Measurements from ENCODE around the gene TNIP1.

TNIP1 gene

DNA sequence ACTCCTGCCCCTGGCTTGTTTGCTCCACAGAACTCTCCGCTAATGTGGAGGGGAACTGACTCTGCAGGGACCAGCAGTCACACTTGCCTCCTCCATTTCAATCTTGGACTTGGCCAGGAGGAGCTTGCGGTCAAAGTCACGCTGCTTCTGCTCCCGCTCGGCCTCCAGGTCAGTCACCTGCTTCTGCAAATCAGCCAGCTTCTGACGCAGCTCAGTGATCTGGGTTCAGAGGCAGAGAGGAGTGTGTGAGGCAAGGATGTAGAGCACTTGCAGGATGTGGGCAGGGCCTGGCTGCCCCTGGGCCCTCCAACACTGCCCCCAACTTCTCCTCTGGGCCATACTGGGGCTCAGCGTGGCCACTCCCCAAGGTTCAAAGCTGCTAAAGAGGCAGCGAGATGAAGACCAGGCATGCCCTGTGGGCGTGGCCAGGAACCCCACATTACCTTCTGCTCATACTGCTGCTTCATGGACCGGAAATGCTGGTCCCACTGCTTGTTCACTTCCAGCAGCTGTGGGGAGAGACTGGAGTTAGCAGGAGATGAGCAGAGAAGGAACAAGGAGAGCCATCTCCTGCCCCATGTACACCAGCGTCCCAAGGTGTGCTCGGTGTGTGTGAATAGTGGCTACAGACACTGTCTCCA, 38.3 kb downstream of the TNIP1 start:
- in situ Hi-C loops (cut with MboI; ENCODE audit: low sequenced_read_pairs), result loop anchor here (10.0 kb wide), 1 partner anchor 478 kb away; no protein-coding TSS in a partner anchor

DNA sequence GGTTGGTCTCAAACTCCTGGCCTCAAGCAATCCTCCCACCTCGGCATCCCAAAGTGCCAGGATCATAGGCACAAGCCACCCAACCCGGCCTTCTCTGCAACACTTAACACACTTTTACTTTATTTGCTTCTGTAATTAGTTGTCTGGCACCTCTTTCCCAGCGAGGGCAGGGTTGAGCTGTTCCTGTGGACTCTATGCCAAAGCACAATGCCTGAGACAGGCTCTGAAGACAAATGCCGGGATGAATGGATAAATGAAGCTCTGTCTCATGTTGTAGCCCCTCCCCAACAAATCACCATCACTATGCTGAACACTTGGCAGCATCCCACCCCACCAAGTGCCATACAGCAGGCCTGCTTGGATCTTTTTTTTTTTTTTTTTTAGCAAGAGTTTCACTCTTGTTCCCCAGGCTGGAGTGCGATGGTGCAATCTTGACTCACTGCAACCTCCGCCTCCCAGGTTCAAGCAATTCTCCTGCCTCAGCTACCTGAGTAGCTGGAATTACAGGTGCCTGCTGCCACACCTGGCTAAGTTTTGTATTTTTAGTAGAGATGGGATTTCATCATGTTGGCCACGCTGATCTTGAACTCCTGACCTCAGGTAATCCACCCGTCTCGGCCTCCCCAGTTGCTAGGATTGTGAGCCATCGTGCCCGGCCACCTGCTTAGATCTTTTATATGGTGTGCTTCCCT, 39.1 kb downstream of the TNIP1 start:
- in situ Hi-C loops (cut with MboI; ENCODE audit: low sequenced_read_pairs), result loop anchor here (10.0 kb wide), 1 partner anchor 477 kb away; no protein-coding TSS in a partner anchor

DNA sequence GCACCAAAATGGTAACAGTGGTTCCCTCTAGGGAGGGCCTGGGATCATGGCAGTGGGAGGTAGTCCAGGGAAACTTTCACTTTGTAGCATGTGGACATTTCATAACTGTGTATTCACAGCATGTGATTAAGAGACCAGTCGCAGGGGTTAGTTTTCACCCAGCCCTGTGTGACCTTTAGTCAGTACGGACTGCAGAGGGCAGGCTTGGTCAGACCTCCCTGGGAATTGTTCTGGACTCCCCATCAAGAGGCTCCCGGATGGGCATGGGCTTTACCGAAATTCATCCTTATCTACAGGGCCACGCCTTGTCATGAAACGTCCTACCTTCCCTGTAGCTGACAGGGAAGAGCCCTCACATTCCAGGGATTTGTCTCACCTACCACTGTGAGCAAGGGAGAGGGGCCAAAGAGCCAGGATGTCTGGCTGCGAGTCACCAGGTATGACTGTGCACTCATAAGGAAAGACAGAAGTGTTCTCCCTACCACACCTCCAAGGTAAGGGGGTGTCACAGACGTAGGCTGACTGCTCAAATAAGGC, 40.6 kb downstream of the TNIP1 start:
- in situ Hi-C loops (cut with MboI; ENCODE audit: low sequenced_read_pairs), result loop anchor here (10.0 kb wide), 1 partner anchor 475 kb away; no protein-coding TSS in a partner anchor

DNA sequence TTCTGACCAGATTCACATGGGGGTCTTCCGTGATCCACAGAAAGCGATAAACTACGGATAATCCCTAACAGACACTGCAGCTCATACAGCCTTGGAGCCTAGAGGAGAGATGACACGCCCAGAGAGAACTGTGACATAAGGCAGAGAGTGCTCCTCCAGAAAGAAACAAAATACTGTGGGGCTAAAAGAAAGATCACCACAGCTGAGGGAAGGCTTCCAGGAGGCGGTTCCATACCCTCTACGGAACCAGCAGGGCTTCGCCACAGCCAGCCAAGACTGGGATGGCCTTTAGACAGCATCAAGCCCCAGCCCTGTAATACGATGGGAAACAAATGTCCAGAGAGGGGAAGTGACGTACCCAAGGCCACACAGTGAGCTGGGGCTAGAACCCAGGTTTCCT, 41.2 kb downstream of the TNIP1 start:
- in situ Hi-C loops (cut with MboI; ENCODE audit: low sequenced_read_pairs), result loop anchor here (10.0 kb wide), 1 partner anchor 475 kb away; no protein-coding TSS in a partner anchor

DNA sequence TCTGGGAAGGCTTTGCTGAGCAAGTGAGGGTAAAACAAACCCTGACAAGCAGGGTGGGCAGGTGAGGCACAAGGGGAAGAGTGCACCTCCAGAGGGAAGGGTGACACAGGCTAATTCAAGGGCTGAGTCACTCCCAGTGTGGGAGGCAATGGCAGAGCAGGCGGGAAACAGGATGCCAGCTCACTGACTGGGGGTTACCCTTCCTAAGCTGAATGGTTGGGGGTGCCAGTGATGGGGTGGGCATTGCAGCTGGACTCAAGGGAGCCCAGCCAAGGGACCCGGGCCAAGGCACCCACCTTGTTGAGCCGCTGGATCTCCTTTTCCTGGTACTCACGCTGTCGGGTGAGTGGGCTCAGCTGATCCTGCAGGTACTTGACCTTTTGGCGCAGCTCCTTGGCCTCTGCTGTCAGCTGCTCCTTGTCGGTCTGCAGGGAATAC, 42.0 kb downstream of the TNIP1 start:
- in situ Hi-C loops (cut with MboI; ENCODE audit: low sequenced_read_pairs), result no loop called here

DNA sequence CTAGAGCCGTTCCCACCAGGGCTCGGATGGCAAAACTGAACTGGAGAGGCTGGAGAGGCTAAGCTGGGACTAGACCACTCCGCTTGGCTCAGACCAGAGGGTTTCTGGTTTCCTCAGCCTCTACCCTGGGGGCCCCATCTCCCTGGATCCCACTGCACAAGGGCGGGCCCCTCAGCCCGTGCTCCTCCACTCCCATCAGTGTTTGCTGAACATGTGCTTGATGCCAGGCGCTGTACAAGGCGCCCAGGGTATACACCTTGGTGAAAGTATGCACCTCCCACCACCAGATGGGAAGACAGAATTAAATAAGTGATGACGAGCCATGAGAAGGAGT, 42.5 kb downstream of the TNIP1 start:
- in situ Hi-C loops (cut with MboI; ENCODE audit: low sequenced_read_pairs), result no loop called here

DNA sequence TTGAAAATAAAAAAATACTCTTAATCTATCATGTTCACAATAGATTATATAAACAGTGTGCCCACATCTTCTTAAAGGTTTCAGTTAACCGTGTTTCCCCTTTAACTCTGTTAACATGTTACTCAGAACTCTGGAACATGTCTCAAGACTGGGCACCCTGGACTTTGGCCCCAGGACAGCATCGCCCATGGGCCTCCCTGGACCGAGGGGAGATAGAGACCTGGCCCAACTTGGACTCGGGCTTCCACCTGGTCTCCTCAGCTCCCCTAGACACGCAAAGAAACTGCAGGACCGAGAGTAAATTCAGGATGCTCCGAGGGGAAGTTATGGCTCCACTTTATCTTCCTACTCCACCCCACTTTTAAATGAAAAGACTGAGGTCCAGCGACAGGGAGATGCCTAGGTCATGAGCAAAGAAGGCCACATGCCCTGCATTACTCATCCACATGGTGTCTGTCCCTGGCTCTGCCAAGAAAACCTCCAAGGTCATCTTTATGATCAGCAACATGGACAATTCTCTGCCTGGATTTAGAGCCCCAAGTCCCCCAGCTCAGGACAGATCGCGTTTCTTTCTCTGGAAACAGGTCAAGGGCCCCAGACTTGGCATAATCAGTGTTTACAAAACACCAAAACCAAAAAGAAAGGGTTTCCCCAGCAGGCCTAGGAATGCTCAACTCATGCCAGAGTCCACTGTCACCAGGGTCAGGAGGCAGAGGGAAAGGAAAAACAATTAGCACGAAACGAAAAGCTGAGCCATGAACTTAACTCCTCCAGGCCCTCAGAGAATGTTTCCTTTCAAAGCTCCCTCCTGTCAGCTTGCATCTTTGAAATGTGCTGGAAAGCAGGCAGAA, 43.0 kb downstream of the TNIP1 start:
- in situ Hi-C loops (cut with MboI; ENCODE audit: low sequenced_read_pairs), result no loop called here

DNA sequence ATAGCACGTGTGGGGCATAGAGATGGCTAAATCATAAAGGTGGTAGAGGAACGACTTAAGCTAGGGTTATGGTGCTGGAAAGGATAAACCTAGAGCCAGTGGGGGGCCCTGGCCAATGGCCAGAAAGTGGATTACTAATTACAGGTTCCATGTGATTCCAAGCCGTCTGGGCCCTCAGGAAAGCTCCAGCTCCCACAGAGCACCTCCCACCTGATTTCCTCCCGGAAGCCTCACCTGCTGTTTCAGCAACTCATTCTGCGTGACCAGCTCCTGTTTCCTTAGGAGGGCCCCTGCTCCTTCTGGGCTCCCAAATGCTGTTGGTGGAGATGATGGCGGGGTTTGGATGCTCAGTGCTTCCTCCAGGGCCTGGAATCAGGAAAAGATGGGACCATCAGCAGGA, 44.3 kb downstream of the TNIP1 start:
- in situ Hi-C loops (cut with MboI; ENCODE audit: low sequenced_read_pairs), result no loop called here

DNA sequence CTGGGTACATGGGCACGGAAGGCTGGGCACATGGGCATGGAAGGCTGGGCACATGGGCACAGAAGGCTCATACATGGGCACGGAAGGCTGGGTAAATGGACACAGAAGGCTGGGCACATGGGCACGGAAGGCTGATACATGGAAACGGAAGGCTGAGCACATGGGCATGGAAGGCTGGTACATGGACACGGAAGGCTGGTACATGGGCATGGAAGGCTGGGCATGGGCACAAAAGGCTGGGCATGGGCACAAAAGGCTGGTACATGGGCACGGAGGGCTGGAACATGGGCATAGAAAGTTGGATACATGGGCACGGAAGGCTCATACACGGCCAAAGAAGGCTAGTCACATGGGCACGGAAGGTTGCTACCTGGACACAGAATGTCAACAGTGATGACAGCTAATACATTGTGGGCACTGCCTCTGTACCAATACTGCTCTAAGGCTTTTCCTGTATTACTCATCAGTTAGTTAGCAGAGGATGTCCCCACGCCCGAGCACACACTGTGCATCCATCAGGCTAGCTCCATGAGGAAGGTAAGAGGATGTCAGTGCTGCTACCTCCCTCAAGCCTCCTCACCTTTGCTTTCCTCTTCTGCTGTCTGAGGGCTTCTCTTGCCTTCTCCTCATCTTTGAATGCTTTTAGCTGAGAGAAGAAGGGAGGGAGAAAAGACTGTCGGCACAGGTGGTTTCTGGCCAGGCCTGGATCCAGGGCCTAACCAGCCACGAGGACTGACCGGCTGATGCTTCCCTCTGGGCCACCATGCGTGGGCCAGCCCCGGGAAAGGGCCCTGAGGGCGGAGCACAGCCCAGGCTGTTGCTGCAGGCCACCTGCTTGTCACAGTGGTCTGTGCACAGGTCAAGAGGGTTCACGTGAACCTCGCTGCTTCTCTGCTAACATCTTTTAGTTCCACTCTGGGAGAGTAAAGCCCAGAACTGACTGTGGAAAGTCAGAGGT, 46.1 kb downstream of the TNIP1 start:
- in situ Hi-C loops (cut with MboI; ENCODE audit: low sequenced_read_pairs), result no loop called here

DNA sequence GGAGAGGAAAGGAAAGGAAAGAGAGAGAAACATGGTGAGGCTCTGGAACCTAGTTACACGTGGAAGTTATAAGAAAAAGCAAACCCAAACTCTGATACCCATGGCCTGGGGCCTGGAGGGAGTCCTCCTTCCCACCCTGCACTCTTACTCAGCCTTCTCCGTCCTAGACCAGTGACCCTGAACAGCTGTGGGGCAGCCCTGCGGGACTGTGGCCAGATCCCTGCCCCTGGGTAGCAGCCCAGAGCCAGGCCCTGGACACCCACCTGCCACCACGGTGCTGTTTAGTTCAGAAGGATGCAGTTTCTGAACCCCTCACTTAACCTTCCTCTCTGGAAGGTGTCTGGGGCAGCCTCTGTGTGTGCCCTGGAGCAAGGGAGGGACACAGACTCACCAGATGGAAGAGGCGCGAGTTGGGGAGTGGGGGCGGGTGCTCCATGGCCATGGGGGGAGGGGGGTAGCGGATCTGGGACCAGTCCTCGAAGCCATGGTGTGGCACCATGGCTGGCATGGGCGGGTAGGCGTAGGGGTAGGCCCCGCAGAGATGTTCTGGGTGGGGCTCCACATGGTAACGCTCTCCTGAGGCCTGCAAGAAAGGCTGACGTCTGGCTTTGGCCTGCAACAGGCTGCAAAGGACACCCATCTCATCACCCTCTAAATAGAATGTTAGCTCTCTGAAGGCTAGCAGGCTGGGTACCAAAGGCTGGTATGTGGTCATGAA, 47.5 kb downstream of the TNIP1 start:
- in situ Hi-C loops (cut with MboI; ENCODE audit: low sequenced_read_pairs), result no loop called here

DNA sequence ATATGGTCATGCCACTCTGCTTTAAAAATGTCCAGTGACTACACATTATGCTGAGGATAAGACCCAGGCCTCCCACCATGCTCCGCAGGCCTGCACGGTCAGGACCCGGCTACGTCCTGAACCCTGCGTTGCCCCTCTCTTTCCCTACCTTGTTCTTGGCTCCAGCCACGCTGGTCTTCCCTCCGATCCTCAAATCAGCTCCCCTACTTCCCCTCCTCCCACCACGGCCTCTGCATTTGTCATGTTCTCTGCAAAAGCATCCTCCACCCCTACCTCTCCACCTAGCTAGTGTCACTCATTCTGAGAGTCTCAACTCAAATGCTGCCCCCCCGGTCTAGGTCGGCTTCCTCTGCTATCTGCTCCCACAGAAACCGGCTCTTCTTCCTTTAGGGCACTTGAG, 49.3 kb downstream of the TNIP1 start:
- in situ Hi-C loops (cut with MboI; ENCODE audit: low sequenced_read_pairs), result no loop called here

DNA sequence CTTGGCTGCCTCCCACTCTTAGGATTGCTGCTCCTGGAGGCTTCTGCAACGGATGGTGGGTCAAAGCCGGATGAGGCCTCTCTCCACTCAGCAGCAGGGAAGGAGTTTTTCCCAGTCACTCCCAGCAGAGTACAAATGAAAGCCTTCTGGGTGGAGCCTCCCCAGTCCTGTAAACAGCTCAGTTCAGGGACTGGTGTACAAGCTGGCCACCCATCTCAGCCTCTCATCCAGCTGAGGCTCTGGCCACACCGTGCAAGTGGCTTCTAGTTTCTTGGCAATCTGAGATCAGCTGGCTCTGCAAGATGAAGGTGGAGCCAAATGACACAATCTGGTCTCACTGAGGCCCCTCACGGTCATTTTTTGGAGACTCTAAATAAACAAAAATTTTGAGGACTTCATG, 50.5 kb downstream of the TNIP1 start:
- in situ Hi-C loops (cut with MboI; ENCODE audit: low sequenced_read_pairs), result no loop called here

DNA sequence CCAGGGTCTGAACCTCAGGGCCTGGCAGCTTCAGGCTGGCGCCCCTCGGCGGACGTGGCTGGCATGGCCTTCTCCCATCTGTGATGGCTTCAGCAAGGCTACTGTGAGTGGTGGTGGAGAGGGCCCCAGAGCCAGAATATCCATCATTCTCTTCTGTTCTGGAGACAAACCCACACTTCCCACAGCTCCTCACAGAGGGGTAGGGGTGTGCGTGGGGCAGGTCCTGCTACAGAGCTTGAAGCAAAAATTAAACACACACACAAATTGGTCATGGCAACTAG, 50.8 kb downstream of the TNIP1 start:
- in situ Hi-C loops (cut with MboI; ENCODE audit: low sequenced_read_pairs), result no loop called here

DNA sequence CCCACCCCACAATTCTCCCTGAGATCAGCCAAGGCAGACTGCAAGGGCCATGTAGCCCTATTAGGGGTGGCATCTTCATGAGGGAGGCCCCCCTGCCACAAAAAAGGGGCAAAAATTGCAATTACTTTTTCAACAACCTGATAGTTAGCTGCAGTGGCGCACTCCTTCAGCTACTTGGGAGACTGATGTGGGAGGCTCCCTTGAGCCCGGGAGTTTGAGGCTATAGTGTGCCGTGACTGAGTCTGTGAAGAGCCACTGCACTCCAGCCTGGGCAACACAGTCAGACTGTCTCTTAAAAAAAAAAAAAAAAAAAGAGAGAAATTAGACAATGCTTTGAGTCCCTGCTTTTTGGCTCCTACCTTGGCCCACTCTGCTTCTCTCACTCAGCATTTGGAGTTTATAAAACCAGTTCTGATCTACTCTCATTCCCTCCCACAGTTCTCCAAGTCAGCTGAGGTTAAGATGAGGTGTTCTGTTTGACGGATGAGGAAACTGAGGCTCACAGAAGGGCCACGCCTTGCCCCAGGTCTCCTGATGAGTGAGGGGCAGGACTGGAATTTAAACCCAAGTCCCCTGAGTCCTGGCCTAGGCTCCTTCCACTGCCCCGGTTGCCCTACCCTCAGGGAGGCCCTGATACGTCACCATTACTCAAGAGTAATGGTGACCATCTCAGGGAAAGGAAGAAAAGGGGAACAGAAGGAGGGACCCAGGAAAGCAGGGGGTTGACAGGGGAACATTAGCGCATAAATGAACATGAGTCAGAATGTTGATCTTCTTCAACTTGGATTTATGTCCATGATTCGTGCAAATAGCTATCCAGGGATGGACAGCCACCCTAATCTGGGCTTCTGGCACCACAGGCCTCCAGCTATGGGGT, 51.4 kb downstream of the TNIP1 start:
- in situ Hi-C loops (cut with MboI; ENCODE audit: low sequenced_read_pairs), result no loop called here

DNA sequence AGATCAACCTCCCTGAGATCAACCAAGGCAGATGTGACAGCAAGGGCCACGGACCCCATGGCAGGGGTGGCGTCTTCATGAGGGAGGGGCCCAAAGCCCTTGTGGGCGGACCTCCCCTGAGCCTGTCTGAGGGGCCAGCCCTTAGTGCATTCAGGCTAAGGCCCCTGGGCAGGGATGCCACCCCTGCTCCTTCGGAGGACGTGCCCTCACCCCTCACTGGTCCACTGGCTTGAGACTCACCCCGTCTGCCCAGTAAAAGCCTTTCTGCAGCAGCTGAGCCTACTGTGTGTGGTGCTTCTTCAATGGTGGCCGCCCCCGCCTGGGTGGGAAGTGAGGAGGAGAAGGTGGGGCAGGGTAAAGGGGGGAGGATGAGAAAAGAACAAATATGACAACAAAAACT, 52.1 kb downstream of the TNIP1 start:
- in situ Hi-C loops (cut with MboI; ENCODE audit: low sequenced_read_pairs), result no loop called here

DNA sequence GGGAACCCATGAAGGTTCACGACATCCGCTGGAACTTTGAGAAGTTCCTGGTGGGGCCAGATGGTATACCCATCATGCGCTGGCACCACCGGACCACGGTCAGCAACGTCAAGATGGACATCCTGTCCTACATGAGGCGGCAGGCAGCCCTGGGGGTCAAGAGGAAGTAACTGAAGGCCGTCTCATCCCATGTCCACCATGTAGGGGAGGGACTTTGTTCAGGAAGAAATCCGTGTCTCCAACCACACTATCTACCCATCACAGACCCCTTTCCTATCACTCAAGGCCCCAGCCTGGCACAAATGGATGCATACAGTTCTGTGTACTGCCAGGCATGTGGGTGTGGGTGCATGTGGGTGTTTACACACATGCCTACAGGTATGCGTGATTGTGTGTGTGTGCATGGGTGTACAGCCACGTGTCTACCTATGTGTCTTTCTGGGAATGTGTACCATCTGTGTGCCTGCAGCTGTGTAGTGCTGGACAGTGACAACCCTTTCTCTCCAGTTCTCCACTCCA, 52.8 kb downstream of the TNIP1 start:
- in situ Hi-C loops (cut with MboI; ENCODE audit: low sequenced_read_pairs), result no loop called here

DNA sequence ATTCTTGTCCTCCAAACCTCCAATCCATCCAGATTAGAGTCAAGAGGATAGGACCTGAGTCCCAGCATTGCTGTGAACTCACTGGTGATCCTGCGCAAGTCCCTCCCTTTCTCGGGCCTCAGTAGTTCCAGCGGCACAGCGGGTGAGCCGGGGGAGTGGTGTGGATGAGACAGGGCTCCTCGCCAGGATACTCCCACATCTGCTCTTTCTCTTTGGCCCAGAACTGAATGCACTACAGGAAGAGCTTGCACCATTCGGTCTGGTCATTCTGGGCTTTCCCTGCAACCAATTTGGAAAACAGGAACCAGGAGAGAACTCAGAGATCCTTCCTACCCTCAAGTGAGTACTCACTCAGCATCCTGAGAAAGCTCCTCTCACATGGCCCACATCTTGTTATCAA, 54.2 kb downstream of the TNIP1 start:
- in situ Hi-C loops (cut with MboI; ENCODE audit: low sequenced_read_pairs), result no loop called here

DNA sequence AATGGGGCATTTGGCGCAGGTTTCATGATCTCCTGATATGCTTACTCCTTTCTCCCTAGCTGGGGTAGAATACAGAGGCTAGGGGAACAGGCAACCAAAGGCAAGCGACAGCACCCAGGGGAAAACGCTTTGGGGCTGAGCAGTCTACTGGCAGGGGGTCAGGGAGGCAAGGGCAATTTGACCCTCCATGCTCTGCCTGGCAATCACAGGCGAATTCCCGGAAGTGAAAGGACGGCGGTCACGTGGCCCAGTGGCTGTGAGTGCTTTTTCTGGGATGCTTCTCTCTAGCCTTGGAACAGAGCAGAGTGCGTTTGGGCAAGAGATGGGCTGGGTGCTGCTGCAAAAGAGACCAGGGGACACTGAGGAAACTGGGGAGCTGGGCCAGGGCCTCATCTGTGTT, 54.7 kb downstream of the TNIP1 start:
- in situ Hi-C loops (cut with MboI; ENCODE audit: low sequenced_read_pairs), result no loop called here

DNA sequence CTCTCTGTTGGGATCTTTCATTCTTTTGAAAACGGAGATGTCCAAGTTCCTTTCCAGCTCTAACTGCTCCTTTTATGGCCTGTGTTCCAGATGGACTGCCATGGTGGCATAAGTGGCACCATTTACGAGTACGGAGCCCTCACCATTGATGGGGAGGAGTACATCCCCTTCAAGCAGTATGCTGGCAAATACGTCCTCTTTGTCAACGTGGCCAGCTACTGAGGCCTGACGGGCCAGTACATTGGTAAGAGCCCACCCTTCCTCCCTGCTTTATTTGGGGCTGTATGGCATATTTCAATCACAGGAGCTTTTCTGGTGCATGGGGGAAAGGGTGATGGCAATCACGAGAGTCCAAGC, 55.6 kb downstream of the TNIP1 start:
- in situ Hi-C loops (cut with MboI; ENCODE audit: low sequenced_read_pairs), result no loop called here

All from HL-60/S4 (cell line).